ENCODE data around the gene GALNT3.

The GALNT3 gene

GRCh38 chr2:165835363-165835762 is 41.3 kb upstream of the GALNT3 start:
- ChIA-PET CTCF (interaction anchor here (0.6 kb wide), 1 partner anchor 22 kb away, joined by 3 read pairs; no protein-coding TSS in a partner anchor), POLR2A (interaction anchor here (1.2 kb wide), 1 partner anchor 12 kb away, joined by 3 read pairs; no protein-coding TSS in a partner anchor)
- no peak for DNase-seq (ENCODE audit: extremely low spot score)
- TF ChIP-seq TARDBP (IDR thresholded peaks at IDR 0.05) (no peak), ZNF384 (IDR thresholded peaks at IDR 0.05) (no peak), CTBP1 (IDR thresholded peaks at IDR 0.05; ENCODE audit: borderline replicate concordance) (no peak), SUZ12 (IDR thresholded peaks at IDR 0.05) (no peak), ELF4 (IDR thresholded peaks at IDR 0.05) (no peak), HDGF (IDR thresholded peaks at IDR 0.05; ENCODE audit: borderline replicate concordance) (no peak), LEF1 (IDR thresholded peaks at IDR 0.05; ENCODE audit: borderline replicate concordance) (no peak), BHLHE40 (IDR thresholded peaks at IDR 0.05; ENCODE audit: borderline replicate concordance) (no peak), FOXM1 (IDR thresholded peaks at IDR 0.05; ENCODE audit: borderline replicate concordance) (no peak), NFRKB (IDR thresholded peaks at IDR 0.05) (no peak), FOXA1 (IDR thresholded peaks at IDR 0.05) (no peak), SP1 (IDR thresholded peaks at IDR 0.05) (no peak), L3MBTL2 (conservative IDR thresholded peaks at IDR 0.05) (no peak), FOXK2 (IDR thresholded peaks at IDR 0.05) (no peak)
- TF ChIP-seq, protein P1, sequence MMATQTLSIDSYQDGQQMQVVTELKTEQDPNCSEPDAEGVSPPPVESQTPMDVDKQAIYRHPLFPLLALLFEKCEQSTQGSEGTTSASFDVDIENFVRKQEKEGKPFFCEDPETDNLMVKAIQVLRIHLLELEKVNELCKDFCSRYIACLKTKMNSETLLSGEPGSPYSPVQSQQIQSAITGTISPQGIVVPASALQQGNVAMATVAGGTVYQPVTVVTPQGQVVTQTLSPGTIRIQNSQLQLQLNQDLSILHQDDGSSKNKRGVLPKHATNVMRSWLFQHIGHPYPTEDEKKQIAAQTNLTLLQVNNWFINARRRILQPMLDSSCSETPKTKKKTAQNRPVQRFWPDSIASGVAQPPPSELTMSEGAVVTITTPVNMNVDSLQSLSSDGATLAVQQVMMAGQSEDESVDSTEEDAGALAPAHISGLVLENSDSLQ (IDR thresholded peaks at IDR 0.05) = no peak

DNA sequence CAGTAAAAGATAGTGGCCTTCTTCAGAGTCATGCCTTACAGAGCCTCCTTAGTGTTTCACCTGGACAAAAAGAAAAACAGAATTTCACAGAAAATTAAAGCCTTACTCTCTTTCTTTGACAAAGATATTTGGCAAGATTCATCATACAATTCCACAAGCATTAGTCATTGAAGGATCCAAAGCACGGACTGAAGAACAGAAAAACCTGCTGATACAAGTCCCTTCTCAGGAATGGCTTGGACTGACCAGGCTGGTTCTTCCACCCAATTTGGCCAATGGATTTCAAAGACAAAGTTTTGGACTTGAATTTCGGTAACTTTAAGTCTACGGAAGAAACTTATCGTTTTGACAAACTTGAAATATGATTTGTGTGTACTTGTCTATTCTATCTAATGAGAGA is 39.1 kb upstream of the GALNT3 start:
- POLR2A ChIA-PET = no interaction called here
- CTCF ChIA-PET = no interaction called here
- TF ChIP-seq CTBP1 (IDR thresholded peaks at IDR 0.05; ENCODE audit: borderline replicate concordance) (no peak), SP1 (IDR thresholded peaks at IDR 0.05) (no peak), TARDBP (IDR thresholded peaks at IDR 0.05) (no peak), SUZ12 (IDR thresholded peaks at IDR 0.05) (no peak), FOXK2 (IDR thresholded peaks at IDR 0.05) (no peak), HDGF (IDR thresholded peaks at IDR 0.05; ENCODE audit: borderline replicate concordance) (no peak), FOXM1 (IDR thresholded peaks at IDR 0.05; ENCODE audit: borderline replicate concordance) (no peak), BHLHE40 (IDR thresholded peaks at IDR 0.05; ENCODE audit: borderline replicate concordance) (no peak), L3MBTL2 (conservative IDR thresholded peaks at IDR 0.05) (no peak), NFRKB (IDR thresholded peaks at IDR 0.05) (no peak), ELF4 (IDR thresholded peaks at IDR 0.05) (no peak), ZNF384 (IDR thresholded peaks at IDR 0.05) (no peak)
- TF ChIP-seq, protein P1 (IDR thresholded peaks at IDR 0.05) = no peak
- no peak for DNase-seq (ENCODE audit: extremely low spot score)

- ChIA-PET CTCF (no interaction called here), POLR2A (no interaction called here)
- no peak for DNase-seq (ENCODE audit: extremely low spot score)
- TF ChIP-seq ARNT (IDR thresholded peaks at IDR 0.05) (no peak), LEF1 (IDR thresholded peaks at IDR 0.05; ENCODE audit: borderline replicate concordance) (no peak), HDGF (IDR thresholded peaks at IDR 0.05; ENCODE audit: borderline replicate concordance) (no peak), FOXM1 (IDR thresholded peaks at IDR 0.05; ENCODE audit: borderline replicate concordance) (no peak), FOXK2 (IDR thresholded peaks at IDR 0.05) (no peak), ELF4 (IDR thresholded peaks at IDR 0.05) (no peak), SP1 (IDR thresholded peaks at IDR 0.05) (no peak), NFRKB (IDR thresholded peaks at IDR 0.05) (no peak), FOXA1 (IDR thresholded peaks at IDR 0.05) (no peak), SUZ12 (IDR thresholded peaks at IDR 0.05) (no peak), TARDBP (IDR thresholded peaks at IDR 0.05) (no peak), ZNF384 (IDR thresholded peaks at IDR 0.05) (no peak)
- TF ChIP-seq, protein P1 (IDR thresholded peaks at IDR 0.05) = no peak
Measured at GRCh38 chr2:165827921-165828276, 33.9 kb upstream of the GALNT3 start.

GRCh38 chr2:165827016-165827920 is 33.2 kb upstream of the GALNT3 start:
- no peak for DNase-seq (ENCODE audit: extremely low spot score)
- TF ChIP-seq ZNF384 (IDR thresholded peaks at IDR 0.05) (no peak), ELF4 (IDR thresholded peaks at IDR 0.05) (no peak), FOXM1 (IDR thresholded peaks at IDR 0.05; ENCODE audit: borderline replicate concordance) (no peak), HDGF (IDR thresholded peaks at IDR 0.05; ENCODE audit: borderline replicate concordance) (no peak), NFRKB (IDR thresholded peaks at IDR 0.05) (no peak), BHLHE40 (IDR thresholded peaks at IDR 0.05; ENCODE audit: borderline replicate concordance) (no peak), SP1 (IDR thresholded peaks at IDR 0.05) (no peak)
- POLR2A ChIA-PET = no interaction called here
- CTCF ChIA-PET = no interaction called here

- ChIA-PET CTCF (no interaction called here), POLR2A (no interaction called here)
- DNase-seq (ENCODE audit: extremely low spot score) = peak; percentile 14
- TF ChIP-seq L3MBTL2 (conservative IDR thresholded peaks at IDR 0.05) = no peak
Measured at GRCh38 chr2:165825041-165825440, 31.0 kb upstream of the GALNT3 start.

- TF ChIP-seq SUZ12 (IDR thresholded peaks at IDR 0.05) (no peak), BHLHE40 (IDR thresholded peaks at IDR 0.05; ENCODE audit: borderline replicate concordance) (no peak), LEF1 (IDR thresholded peaks at IDR 0.05; ENCODE audit: borderline replicate concordance) (no peak), FOXM1 (IDR thresholded peaks at IDR 0.05; ENCODE audit: borderline replicate concordance) (no peak)
- DNase-seq (ENCODE audit: extremely low spot score) = no peak
- ChIA-PET CTCF (interaction anchor here (0.6 kb wide), 1 partner anchor 346 kb away, joined by 6 read pairs; no protein-coding TSS in a partner anchor), POLR2A (no interaction called here)
Measured at GRCh38 chr2:165820296-165820695, 26.2 kb upstream of the GALNT3 start.
